ENCODE data around the gene RNLS. TPM values are rescaled to one million over a fixed set of nuclear protein-coding genes. Genes with fewer than 3 reads are reported as not detected.

Gene RNLS
- total RNA-seq, 1 experiment from 2014 or later, result 8.7 TPM

GRCh38 chr10:88342733-88343310 lies 240.3 kb downstream of the RNLS start (continued):
- no peak for TF ChIP-seq ZSCAN18 (CRISPR knock-in tag; IDR thresholded peaks at IDR 0.05)
- no peak for TF ChIP-seq NFYB (CRISPR knock-in tag; conservative IDR thresholded peaks at IDR 0.05; ENCODE audit: low read depth)

DNA sequence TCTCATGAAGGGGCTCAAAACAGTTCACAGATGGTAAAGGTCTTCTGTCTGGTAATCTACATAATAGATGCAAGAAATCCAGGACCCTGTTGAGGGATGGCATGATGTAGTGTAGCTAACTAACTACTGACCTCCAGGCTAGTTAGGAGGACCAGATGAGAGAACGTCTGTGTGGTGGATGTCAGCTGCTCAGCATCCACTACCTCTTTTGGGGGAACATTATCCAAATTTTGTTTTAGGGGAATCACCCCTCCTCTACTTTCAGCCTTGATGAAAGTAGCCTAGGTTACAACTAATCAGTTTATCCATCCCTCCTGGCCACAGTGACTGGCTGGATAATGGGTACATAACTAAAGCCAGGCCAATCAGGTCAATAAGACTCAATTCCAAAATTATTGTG lies 246.0 kb downstream of the RNLS start:
- Mint-ChIP-seq H3K27ac (no peak overlapping the region), H3K4me3 (no peak overlapping the region), H3K36me3 (no peaks in the 10 kb centered on the region), H3K9me3 (peaks cover 3% of the 10 kb centered on the region; the same call in 1 of the 2 replicates), H3K27me3 (ENCODE audit: low read depth) (no peaks in the 10 kb centered on the region), H3K4me1 (peaks cover 10% of the 10 kb centered on the region)
- ChIA-PET POLR2A (no interaction called here), CTCF (no interaction called here)
- no peak for ATAC-seq
- DNase-seq (ENCODE audit: low spot score), result no peak
- TF ChIP-seq SMAD3 (CRISPR knock-in tag; IDR thresholded peaks at IDR 0.05; ENCODE audit: borderline replicate concordance) (no peak), ATF1 (CRISPR knock-in tag; IDR thresholded peaks at IDR 0.05) (no peak), GABPB1 (CRISPR knock-in tag; IDR thresholded peaks at IDR 0.05) (no peak), ZNF396 (CRISPR knock-in tag; IDR thresholded peaks at IDR 0.05; ENCODE audit: borderline replicate concordance) (no peak), SOX15 (CRISPR knock-in tag; IDR thresholded peaks at IDR 0.05) (no peak), FOXJ3 (CRISPR knock-in tag; IDR thresholded peaks at IDR 0.05; ENCODE audit: borderline replicate concordance) (no peak), EMX1 (CRISPR knock-in tag; IDR thresholded peaks at IDR 0.05) (no peak), ZNF138 (CRISPR knock-in tag; conservative IDR thresholded peaks at IDR 0.05) (no peak), NR2C2 (CRISPR knock-in tag; IDR thresholded peaks at IDR 0.05) (no peak), MXD4 (CRISPR knock-in tag; IDR thresholded peaks at IDR 0.05; ENCODE audit: borderline replicate concordance) (no peak), RORB (CRISPR knock-in tag; IDR thresholded peaks at IDR 0.05) (no peak)
- TF ChIP-seq, protein P1, sequence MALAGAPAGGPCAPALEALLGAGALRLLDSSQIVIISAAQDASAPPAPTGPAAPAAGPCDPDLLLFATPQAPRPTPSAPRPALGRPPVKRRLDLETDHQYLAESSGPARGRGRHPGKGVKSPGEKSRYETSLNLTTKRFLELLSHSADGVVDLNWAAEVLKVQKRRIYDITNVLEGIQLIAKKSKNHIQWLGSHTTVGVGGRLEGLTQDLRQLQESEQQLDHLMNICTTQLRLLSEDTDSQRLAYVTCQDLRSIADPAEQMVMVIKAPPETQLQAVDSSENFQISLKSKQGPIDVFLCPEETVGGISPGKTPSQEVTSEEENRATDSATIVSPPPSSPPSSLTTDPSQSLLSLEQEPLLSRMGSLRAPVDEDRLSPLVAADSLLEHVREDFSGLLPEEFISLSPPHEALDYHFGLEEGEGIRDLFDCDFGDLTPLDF (CRISPR knock-in tag; IDR thresholded peaks at IDR 0.05), result no peak
- TF ChIP-seq, protein P2, sequence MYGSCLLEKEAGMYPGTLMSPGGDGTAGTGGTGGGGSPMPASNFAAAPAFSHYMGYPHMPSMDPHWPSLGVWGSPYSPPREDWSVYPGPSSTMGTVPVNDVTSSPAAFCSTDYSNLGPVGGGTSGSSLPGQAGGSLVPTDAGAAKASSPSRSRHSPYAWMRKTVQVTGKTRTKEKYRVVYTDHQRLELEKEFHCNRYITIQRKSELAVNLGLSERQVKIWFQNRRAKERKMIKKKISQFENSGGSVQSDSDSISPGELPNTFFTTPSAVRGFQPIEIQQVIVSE (CRISPR knock-in tag; IDR thresholded peaks at IDR 0.05; ENCODE audit: borderline replicate concordance), result no peak
- TF ChIP-seq, protein P3, sequence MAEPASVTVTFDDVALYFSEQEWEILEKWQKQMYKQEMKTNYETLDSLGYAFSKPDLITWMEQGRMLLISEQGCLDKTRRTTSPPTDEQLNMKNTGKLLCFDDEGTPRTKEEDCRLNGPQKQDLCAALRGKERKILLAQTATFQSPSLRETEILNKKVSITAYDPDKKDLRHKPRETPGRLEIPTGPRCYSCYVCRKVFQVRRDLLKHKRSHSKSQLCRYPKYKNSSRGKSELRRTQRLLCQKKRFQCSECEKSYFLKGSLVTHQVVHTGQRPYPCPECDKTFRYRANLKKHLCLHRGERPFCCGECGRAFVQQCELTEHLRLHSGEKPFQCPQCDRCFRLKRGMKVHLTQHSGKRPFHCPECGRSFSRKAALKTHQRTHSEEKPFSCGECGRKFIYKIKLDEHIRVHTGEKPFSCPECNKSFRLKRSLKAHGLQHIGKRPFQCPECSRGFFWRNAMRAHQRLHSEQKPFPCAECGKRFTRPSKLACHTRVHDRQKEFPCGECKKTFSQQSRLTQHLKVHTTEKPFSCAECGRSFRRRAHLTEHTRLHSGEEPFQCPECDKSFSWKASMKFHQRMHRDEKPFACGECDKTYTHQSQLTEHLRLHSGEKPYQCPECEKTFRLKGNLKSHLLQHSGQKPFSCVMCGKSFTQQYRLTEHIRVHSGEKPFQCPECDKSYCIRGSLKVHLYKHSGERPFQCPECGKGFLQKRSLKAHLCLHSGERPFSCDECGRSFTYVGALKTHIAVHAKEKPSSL (CRISPR knock-in tag; conservative IDR thresholded peaks at IDR 0.05), result no peak

GRCh38 chr10:88336334-88336733 lies 246.8 kb downstream of the RNLS start:
- ATAC-seq (no peak), DNase-seq (ENCODE audit: low spot score) (no peak)
- Mint-ChIP-seq H3K36me3 (no peaks in the 10 kb centered on the region), H3K4me3 (no peak overlapping the region), H3K9me3 (peaks cover 3% of the 10 kb centered on the region; the same call in 1 of the 2 replicates), H3K4me1 (peaks cover 10% of the 10 kb centered on the region), H3K27ac (no peak overlapping the region), H3K27me3 (ENCODE audit: low read depth) (no peaks in the 10 kb centered on the region)
- ChIA-PET CTCF (no interaction called here), POLR2A (no interaction called here)
- no peak for TF ChIP-seq GTF2I (CRISPR knock-in tag; conservative IDR thresholded peaks at IDR 0.05)
- no peak for TF ChIP-seq AFF4 (CRISPR knock-in tag; IDR thresholded peaks at IDR 0.05; ENCODE audit: borderline replicate concordance)
- TF ChIP-seq ZNF219 (CRISPR knock-in tag; IDR thresholded peaks at IDR 0.05; ENCODE audit: borderline replicate concordance), result no peak
- TF ChIP-seq KAT7 (CRISPR knock-in tag; IDR thresholded peaks at IDR 0.05; ENCODE audit: borderline replicate concordance), result no peak
- no peak for TF ChIP-seq USF1 (CRISPR knock-in tag; IDR thresholded peaks at IDR 0.05)
- no peak for TF ChIP-seq TEAD4 (CRISPR knock-in tag; IDR thresholded peaks at IDR 0.05)
- TF ChIP-seq NR1H2 (CRISPR knock-in tag; IDR thresholded peaks at IDR 0.05), result no peak
- no peak for TF ChIP-seq RORB (CRISPR knock-in tag; IDR thresholded peaks at IDR 0.05)

All from WTC11 (cell line).